Measurements from ENCODE around the gene BAHD1.

The BAHD1 gene

GRCh38 chr15:40440743-40441564 is at the start of gene BAHD1:
TSS of gene BAHD1 (plus strand) at chr15:40440953. CDS start at chr15:40458465, 17,512 bp downstream.
- peak; percentile 82 to 91 (median 88) for DNase-seq

- no peak for DNase-seq
These were observed 47.5 kb upstream of the BAHD1 start for GRCh38 chr15:40392986-40393948.

DNA sequence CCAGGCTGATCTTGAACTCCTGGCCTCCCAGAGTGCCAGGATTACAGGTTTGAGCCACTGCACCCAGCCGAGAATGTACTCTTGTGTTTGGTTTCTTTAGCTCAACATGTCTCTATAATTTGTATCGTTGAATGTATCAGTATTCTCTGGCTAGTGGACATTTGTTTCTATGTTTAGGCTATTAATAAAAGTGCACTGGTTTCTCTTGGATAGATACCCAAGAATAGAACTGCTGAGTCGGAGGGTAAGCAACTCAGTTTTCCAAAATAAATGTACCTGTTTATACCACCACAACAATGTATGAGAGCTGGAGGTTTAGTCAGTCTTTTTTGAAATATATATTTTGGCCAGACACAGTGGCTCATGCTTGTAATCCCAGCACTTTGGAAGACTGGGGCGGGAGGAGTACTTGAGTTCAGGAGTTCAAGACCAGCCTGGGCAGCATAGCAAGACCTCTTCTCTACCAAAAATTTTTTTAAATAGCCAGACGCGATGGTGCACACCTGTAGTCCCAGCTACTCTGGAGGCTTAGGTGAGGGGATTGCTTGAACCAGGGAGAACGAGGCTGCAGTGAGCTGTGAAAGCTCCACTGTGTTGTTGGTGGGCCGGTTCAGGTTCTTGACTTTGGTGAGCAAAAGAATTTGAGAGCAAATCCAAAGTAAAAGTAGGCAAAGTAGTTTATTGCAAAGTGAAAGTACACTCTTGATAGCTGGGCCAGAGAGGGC is 42.9 kb upstream of the BAHD1 start:
- DNase-seq: no peak

- DNase-seq: no peak
These were observed 42.3 kb upstream of the BAHD1 start for GRCh38 chr15:40398413-40398873.

DNA sequence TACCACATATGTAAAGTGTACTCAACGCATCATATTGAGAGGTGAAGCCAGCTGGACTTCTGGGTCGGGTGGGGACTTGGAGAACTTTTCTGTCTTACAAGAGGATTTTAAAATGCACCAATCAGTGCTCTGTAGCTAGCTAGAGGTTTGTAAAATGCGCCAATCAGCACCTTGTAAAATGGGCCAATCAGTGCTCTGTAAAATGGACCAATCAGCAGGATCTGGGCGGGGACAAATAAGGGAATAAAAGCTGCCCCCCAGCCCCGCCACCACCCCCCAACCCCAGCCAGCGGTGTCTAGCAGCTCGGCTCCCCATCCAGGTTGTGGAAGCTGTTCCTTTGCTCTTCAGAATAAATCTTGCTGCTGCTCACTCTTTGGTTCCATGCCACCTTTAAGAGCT is 41.4 kb upstream of the BAHD1 start:
- no peak for DNase-seq

DNA sequence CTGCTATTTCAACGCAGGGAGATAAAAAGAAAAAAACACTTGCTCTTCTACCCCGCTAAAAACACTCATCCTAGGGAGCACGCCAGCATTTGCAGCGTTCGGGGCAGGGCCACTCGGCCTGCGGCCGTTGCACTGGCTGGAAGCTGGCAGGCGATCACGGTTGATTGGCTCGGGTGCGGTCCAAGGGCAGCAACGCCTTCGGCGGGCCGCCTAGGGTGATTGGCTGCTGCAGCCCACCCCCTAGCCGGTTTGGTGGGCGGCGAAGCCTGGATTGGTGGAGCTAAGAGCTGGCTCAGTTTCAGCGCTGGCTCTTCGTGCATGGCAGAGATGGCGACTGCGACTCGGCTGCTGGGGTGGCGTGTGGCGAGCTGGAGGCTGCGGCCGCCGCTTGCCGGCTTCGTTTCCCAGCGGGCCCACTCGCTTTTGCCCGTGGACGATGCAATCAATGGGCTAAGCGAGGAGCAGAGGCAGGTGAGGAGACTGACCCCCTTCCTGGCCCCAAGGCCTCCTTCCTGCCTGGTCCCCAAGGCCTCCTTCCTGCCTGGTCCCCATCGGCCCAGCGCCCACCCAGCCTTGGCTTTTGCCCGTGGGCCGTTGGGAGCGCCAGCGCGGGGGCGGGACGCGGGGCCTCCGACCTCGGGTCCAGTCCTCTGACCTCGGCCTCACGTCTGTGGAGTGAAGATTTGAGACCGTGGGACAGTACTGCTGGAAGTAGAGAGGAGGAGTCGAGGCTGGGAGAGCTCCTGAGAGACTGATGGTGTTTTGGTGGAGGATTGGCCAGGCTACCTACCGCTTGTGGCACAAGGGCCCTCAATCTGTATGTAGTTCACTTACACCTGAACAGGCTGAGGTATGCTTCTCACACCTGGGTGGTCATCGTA is 35.0 kb upstream of the BAHD1 start, which contains the start of gene IVD:
Gene IVD (plus strand): TSS at position 295 of the 881 bp plus-strand sequence. CDS start 33 bp downstream, at position 328.
- DNase-seq: peak; percentile 70 to 83 (median 78)

GRCh38 chr15:40407330-40407990 is 33.3 kb upstream of the BAHD1 start:
- no peak for DNase-seq

- no peak for DNase-seq
These were observed 31.4 kb upstream of the BAHD1 start for GRCh38 chr15:40409366-40409765.

GRCh38 chr15:40410476-40410875 is 30.3 kb upstream of the BAHD1 start:
- no peak for DNase-seq

DNA sequence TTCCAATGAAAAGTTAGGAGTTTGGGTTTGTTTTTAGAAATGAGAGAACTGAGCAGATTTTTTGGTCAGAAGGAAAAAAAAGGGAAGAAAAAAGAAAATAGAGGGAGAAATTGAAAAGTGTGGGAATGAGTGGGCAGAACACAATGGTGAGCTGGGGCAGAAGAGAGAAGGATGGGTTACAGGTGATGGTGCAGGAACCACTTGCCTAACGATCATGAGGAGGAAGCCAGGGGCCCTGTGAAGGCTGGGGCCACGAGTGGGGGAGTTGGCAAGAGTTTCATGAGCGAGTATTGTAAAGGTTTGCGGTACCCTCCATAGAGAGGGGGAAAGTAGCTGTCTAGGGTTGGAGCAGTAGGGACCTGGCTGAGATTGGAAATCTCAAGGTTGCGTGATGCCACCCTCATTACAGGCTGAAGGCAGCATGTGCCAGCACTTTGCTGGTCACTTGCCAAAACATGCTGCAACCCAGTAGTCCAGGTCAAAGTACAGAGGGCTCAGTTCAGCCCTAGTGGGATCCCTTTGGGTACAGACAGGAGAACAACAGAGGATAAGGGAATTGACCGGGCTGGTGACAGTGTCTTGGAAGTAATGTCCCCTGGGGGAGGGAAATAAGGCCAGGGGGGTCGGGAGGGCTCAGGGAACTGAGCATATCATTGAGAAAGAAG is 28.5 kb upstream of the BAHD1 start:
- DNase-seq: no peak

GRCh38 chr15:40413036-40413435 is 27.7 kb upstream of the BAHD1 start:
- DNase-seq: no peak

DNA sequence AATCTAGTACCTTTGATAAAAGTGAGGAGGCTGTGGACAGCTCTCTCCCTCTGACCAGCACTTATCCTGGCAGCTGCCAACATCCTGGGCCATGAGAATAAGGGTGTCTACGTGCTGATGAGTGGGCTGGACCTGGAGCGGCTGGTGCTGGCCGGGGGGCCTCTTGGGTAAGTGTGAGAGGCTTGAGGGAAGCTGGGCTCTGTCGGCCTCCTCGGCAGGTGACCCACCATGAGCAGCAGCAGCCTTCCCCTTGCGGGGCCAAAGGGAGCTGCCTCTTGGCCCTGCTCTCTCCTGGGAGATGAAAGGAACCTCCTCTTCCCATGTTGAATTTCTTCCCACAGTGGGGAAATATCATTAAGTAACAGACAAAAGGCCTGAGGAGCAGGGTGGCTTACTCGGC is 25.9 kb upstream of the BAHD1 start:
- no peak for DNase-seq

DNA sequence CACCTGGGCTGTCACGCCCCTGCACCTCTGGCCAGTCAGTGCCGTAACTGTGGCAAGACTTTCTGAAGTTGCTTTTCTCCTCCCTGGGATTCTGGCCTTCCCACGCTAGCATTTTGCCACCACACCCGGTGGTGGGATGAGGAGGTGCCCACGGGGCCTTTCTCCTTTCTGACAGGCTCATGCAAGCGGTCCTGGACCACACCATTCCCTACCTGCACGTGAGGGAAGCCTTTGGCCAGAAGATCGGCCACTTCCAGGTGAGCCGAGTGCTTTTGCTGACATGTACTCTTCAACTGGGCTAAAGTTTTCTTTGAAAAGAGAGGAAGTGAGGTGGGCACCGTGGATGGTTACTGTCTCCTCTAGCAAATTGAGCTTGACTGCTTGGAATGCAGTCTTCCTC is 25.5 kb upstream of the BAHD1 start:
- DNase-seq: no peak

GRCh38 chr15:40416056-40416455 is 24.7 kb upstream of the BAHD1 start:
- DNase-seq: no peak

GRCh38 chr15:40418126-40418525 is 22.6 kb upstream of the BAHD1 start:
- no peak for DNase-seq

DNA sequence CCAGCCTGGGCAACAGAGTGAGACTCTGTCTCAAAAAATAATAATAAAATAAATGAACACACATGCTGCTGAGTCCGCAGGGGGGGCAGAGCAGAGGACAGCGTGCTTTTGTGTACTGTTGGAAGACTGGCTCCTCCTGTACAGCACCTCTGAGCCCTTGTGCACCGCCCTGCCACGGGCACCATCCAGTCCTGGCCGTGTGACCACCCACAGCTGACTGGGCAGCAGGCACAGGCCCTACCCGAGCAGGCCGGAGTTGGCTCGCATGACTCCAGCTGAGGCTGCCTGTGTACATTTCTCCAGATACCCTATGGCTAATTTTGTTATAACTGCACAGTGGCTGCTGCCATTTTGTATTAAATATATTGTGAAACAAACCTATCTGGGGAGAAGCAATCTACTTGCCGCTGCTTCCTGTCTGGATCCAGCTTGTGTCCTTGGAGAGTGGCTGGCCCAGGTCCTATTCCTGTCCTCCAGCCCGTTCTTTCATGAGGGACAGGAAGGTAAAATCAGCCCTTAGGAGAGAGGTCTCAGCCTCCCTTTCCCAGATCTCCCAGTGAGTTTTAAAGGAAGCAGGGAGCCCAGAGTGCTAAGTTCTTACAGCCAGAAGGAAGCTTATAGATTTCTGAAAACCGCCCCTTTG is 20.6 kb upstream of the BAHD1 start:
- DNase-seq: no peak

GRCh38 chr15:40420793-40421192 is 20.0 kb upstream of the BAHD1 start:
- DNase-seq: no peak

- peak; percentile 55 to 82 (median 71) for DNase-seq
These were observed 19.3 kb upstream of the BAHD1 start for GRCh38 chr15:40421246-40422157.

All from stimulated activated naive CD4-positive, alpha-beta T cell (primary cell).